GM19324 (cell line): Measurements from ENCODE around the gene CFAP70.
"Not testable (repeated sequence)": the region's sequence is repeated elsewhere in the genome, so short reads cannot be mapped to it uniquely, and the experiment has no call there.

Experiments
- ATAC-seq: cut with Tn5 transposase; IDR thresholded peaks from one replicate; pipeline ENCODE4 v1.9.1; 2021; ENCODE audit warnings: mild to moderate bottlenecking, moderate library complexity; ENCODE audit not compliant: unreplicated experiment, low FRiP score

The CFAP70 gene

DNA sequence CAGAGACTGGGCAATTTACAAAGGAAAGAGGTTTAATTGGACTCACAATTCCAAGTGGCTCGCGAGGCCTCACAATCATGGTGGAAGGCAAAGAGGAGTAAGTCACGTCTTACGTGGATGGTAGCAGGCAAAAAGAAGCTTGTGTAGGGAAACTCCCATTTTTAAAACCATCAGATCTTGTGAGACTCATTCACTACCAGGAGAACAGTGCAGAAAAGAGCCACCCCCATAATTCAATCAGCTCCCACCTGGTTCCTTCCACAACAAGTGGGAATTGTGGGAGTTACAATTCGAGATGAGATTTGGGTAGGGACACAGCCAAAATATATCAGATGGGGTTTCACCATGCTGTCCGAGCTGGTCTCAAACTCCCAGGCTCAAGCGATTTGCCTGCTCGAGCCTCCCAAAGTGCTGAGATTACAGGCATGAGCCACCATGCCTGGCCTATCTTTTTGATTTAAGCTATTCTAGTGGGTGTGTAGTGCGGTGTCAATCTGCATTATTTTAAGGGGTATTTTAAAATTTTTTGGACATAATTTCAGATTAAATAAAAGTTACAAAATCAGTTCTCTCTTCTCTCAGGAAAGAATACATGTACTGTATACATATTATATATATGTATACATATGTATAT, 97.2 kb downstream of the CFAP70 start:
- ATAC-seq: no peak

DNA sequence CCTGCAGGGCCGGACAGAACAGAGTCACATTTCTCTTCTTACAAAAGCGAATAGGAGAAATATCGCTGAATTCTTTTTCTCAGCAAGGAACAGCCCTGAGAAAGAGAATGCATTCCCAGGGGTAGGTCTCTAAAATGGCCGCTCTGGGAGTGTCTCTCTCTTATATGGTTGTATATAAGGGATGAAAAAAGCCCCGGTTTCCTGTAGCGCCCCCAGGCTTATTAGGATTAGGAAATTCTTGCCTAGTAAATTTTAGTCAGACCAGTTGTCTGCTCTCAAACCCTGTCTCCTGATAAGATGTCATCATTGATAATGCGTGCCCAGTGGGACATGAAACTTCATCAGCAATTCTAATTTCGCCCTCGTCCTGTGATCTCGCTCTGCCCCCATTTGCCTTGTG, 100.1 kb downstream of the CFAP70 start:
- not testable (repeated sequence) for ATAC-seq

DNA sequence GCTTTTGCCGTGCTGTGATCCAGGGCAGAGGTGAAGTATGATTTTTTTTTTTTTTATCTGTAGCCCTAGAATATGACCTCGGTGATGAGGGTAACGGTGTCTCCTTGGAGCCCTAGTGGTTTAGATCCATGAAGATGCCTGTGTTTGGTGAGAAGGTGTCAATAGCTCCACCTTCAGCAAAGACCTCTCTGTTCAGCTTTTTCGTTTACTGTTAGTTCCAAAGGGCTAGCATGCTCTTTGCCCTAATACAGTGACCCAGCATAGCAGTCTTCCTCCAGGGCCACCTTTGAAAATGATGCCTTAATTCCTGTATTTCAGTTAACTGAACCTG, 105.5 kb downstream of the CFAP70 start:
- ATAC-seq: no peak

DNA sequence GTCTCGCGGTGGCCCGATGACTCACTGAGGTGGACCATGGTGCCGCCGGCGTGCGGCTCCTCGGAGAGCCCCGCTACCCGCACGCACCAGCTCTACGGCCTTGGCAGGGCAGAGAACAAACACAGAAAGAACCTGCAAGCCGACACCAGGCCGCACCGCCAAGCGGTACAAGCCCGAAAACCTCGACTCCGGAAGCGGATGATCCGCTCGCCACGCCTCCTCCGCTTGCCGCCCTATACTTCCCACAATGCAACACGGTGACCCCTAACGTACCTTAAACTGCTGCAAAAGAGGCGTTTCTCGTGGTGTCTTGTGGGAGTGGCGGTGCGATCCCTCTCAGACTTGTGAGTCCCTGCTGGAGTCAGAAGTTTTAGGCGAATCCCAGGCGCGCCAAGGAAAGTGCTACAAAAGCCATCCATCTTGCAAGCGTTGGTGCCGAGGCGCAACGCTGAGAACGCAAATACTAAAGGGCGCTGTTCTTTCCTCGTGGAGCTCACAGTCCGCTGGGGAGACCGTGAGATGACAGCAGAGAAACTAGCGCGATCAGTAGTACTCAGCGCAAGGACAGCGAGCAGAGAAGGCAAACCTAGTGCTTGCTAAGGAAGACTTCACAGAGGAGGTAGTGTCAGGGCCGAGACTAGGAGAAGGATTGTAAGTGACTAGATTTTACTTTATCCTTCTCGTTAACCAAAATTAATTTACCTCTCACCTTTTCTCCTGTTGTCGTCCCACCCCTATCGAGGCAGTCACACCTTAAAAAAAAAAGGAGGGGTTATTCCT, 106.0 kb downstream of the CFAP70 start, which contains the start of gene MRPS16:
Gene MRPS16 (minus strand): TSS at position 200 of the 780 bp plus-strand sequence. CDS start 162 bp downstream, at position 38.
- ATAC-seq: peak; percentile 83

DNA sequence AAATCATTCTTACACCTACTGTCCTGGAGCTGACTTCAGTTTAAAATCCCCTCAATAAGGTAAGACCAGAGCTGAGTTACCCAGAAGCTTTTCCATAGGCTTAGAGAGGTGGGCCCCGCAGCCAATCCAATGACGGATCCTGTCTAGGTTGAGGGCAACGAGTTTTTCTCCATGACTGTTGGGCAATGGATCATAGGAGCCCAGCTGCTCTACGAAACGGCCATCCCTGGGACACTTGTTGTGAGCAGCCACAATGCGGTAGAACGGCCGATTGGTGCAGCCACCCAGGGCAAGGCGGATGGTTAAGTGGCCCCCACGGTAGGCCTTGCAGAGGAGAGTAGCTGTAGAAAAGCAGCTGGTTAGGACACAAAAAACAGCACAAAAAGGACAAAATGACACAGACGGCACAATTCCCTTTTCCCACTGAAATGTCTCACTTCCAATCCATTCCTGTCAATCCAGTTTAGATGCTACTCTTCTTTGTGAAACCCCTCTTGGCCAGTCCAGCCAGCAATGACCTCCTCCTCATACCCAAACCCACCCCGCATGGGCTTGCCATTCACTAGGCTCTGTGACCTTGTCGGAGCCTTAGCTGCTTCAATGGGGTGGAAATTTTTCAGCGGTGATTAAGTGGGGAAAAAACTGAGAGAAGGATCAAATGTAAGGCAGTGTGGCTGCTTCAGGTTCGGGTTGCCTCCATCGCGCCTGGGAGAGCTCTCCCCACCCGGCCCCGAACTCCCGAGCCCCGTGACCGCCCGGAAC, 106.8 kb downstream of the CFAP70 start:
- peak; percentile 54 for ATAC-seq

DNA sequence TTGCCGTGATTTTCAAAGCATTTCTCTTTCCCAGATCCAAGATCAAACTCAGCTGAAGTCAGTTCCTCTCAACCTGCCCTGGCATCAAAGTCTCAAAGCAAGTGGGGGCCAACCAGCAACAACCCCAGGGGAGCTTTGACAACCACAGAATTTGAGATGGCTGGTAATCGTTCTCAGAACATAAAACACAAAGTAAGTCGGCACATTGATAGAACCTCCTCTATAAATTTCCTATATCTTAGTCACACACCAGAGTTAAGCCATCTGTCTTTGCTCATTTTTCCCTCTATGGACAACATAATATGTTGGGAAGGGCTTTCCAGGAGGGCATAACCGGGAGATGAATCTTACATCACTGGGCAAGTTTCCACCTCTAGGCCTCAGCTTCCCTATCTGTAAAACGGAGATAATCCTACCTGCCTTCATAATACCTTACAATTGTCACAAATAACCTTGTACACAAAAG, 110.4 kb downstream of the CFAP70 start:
- ATAC-seq: no peak

DNA sequence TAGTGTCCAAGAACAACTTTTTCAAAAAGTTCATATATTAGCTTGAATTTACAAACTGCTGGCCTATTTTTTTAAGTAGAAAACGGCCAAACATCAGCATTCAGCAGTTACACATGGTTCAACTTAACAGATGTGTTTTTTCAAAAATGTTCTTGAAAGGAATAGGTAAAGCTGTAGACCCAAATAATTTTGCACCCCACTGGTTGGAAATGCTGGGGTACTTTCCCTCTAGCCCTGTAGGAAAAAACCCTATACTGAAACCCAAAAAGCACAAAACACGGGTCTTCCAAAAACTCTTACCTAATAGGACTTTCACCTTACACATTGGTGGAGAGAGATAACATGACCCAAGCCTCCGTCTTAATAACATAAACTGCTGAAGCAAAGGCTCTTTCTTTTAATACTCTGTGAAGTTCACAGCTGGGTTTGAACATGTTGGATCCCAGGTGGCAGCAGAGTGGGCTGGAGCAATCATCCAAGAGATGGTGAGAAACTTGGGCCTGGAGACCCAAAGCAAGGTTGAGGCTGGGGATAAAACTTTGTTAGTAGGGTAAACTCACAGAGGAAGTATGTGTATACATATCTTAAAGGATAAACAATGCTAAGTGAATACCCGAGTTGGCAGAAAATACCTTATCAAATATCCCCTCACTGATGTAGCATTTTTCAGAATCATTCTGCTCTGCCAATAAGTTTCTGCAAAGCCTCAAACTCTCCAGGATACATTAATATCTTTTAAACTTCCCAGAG, 111.0 kb downstream of the CFAP70 start:
- no peak for ATAC-seq

DNA sequence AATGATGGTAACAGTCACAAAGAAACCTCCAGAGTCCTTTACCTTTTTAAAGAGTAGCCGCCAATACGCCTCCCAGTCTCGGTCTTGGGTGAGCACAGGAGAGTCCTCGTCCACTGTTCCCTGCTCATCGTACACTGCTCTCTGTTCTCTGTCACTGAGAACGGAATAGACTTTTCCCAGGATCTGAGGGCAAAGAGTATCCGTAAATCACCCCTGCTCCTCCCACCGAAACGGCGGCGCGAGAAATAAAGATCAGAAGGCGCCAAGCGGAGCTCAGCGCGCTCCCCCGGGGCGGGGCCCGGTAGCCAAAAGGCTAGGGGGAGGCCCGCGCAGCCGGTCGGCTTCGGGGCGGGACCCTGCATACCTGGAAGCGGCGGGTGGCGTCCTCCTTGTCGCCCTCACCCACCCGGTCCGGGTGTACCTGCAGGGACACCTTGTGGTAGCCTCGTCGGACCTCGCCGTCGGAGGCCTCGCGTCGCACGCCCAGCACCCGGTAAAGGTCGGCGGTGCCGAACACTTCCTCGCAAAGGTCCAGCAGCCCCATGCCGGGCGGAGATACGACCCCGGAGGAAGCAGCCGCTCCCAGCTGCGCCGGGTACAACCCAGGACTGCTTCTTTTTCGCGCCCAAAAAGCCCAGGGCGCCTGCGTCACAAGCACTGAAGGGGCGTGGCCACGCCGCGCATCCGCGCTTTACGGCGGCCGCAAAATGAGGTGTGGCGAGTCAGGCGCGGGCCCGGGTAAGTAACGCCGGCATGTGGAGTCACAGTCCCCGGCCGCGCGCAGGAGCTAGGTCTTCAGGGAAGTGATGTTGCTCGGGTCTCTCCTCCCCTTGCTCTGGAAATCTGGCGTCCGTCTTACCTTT, 111.8 kb downstream of the CFAP70 start, which contains the start of gene DNAJC9:
Gene DNAJC9 (minus strand): TSS at position 610 of the 863 bp plus-strand sequence. CDS start 66 bp downstream, at position 544.
- peak; percentile 89 for ATAC-seq

DNA sequence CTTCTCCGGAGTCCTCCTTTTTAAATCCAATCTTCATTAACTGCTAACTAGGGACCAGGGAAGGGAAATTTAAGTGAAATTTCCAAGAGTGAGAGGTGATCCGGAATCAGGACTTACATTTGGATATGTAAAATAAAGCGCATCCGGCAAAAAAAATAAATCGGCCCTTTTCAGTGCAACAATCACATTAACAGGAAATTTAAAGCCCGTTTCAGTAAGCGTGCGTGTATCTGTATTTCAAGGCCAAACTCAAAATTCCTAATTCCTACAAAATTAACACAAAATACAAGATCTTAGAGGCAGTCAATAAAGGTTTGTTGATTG, 112.4 kb downstream of the CFAP70 start:
- ATAC-seq: no peak

DNA sequence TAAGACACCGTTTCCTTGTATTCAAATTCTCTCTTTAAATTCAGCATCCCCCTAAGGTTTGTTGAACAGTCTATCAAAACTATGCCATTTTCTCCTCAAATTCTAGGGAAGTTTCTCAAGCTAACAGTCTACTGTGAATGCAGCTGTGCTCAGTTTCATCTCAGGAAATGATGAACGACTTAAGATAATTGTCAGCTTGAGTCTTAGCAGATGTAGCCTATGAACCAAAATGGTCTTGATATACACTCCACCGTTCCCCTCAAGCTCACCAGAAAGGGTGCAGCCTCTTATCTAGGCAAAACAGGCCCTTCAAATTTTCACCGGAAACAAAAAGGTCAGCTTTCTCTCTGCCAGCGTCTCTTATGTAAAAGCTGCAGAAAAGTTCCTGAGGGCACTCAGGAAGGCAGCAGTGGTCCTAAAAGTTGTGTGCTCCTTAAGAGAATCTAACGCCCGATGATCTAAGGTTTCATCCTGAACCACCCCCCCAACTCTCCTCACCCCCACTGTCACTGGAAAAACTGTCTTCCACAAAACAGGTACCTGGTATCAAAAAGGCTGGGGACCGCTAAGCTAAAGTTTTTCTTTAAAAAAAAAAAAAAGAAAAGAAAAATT, 113.7 kb downstream of the CFAP70 start:
- ATAC-seq: no peak

DNA sequence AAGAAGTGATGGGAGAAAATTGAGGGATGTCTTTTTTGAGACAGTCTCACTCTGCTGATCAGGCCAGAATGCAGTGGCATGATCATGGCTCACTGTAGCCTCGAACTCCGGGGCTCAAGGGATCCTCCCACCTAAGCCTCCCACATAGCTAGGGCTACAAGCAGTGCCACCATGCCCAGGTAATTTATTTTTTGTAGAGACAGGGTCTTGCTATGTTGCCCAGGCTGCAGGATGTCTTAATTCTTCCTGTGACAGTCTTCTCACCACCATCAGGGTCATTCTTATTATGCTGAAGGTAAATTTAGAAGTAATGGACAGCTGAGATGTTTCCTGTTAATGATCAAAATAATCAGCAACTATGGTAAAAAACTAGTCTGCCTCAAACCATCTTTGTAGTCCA, 118.8 kb downstream of the CFAP70 start:
- ATAC-seq: no peak

DNA sequence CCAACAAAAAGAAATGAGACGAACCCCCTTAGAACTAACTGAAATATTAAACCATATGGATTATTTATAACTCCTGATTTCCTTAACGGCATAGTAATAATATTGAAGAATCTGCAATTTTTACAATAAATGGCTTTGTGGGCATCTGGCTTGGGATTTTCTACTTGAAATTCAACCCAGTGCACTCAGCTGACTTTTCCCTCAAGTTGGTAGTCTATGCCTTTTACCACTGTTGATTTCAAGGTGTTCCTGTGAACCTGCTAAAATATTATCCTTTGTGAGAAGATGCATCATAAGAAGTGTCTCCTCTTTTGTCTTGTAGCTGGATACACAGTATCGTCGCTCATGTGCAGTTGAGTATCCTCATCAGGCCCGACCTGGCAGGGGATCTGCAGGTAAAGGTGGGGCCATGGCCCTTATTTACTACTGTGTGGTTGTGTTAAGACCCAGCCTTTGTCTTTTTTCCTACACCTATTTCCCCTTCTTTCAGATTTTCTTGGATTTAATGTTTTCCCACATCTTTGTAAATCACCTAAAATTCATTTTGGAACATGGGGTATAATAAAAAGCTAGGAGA, 119.6 kb downstream of the CFAP70 start:
- ATAC-seq: no peak

DNA sequence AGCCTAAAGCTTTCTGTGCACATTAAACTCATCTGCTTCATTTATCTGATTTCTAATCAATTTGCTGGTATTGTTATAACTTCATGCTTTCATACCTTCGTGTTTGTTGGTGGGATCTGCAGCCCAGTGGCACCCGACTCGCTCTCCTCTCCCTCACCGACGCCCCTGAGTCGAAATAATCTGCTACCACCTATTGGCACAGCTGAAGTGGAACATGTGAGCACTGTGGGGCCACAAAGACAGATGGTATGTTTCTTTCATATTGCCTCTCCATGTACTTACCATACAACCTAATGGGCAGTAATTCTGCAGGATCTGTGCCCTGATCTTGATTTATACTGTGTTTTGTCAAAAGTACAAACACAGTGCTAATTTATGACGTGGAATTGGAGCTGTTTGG, 124.0 kb downstream of the CFAP70 start:
- no peak for ATAC-seq

DNA sequence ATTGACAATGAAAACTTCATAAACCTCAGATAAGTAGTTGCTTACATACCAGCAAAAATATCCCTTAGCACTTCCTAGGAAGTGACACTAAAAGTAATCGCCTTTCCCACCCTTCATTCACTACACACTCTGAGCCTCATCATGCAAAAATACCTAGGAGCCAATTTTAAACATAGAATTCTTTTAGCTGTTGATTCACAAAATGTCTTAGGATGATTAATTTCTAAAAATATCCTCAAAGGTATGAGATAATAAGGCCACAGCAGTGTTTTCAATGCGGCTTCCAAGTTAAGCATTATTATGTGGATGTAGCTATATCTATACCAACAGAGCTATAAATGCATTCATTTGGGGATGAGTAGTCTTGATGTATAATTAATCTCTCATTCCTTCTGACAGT, 124.8 kb downstream of the CFAP70 start:
- no peak for ATAC-seq

DNA sequence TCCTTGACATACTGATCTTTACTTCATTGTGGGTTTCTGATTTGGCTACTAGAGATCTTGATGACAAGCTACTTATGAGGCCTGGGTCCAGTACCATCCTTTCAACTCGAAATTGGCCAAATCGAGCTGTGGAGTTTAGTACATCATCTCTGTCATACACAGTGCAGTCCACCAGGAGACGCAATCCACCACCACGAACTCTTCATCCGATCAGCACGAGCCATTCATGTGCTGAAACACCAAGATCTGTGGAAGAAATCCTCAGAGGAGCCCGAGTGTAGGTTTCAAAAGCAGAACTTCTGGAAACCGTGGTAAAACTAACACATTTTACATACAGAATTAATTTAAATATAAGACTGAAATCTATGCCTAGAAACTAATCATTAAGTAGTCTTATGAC, 125.8 kb downstream of the CFAP70 start:
- ATAC-seq: no peak

DNA sequence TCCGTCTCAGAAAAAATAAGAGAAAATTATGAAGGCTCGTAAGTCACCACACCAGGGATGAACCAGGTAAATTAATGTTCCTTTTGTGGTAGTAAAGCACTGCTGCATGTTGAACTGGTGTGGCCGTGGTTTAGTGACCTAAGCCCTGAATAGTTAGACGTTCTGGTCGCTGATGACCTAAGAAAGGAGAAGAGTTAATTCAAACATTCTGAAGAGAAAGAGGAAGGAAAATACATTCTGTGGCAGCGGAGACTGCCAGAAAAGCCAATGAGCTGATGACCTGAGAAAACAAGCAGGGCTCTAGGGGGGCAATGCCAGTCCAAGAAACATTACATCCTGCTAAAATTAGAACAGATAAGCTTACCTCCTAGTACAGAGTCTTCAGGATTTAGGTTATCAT, 129.1 kb downstream of the CFAP70 start:
- no peak for ATAC-seq

DNA sequence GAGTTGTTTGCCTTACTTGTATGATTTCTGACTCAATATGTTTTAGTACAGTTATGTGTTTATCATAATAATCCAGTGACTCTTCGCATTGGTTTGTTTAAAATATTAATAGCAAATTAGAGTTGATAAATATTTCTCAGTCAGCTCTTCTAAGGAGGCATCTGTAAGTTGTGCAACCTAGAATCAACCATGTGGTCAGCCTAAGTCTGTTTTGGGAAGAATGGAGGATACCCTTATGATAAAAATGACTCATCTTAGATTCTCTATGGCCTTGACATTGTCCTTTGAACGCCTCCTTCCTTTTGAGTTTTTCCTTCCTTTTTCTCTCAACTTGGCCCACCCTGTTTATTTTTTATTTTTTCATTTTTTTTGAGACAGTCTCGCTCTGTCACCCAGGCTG, 130.4 kb downstream of the CFAP70 start:
- no peak for ATAC-seq

DNA sequence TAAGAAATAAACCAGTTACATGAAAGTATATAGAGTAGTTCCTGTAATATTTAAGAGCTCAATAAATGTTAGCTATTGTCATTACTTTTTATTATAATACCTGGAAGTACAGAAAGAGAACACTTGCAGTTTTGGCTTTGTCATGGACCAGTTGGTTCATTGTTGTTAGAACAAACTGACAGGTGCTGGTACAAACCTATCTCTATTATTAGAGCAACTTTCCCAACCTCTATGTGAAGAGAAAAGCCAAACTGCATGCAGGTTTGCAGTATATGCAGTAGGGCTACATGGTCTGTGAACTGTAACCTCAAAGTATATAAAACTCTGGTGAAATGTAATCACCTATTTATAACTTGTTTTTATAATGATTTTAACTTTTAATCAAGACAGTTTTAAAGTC, 132.0 kb downstream of the CFAP70 start:
- ATAC-seq: no peak

DNA sequence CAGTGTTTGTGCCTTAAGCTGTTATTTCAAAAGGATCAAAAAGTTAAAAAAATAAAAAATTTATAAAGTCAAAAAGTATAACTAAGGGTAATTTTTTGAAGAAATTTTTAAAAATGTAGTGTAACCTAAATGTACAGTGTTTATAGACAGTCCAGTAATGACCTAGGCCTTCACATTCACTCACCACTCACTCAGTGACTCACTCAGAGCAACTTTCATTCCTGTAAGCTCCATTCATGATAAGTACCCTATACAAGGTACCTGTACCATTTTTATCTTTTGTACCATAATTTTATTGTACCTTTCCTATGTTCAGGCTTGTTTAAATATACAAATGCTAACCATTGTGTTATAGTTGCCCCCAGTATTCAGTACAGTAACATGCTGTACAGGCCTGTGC, 133.1 kb downstream of the CFAP70 start:
- ATAC-seq: no peak
